Loucy (cell line): ENCODE measurements around the gene OR52E1.

Source experiments
- EZH2phosphoT487 ChIP-seq: fragments of 200-600 bp; IDR thresholded peaks from 2 replicates; pipeline ENCODE4 v1.6.1; 2018; ENCODE audit warnings: antibody characterized with exemption, mild to moderate bottlenecking, moderate library complexity, borderline replicate concordance
- TF ChIP-seq, protein P1 (sequence below): fragments of 200-600 bp; sonication (generic); conservative IDR thresholded peaks from 2 replicates; pipeline ENCODE4 v1.5.1; 2014; ENCODE audit warnings: mild to moderate bottlenecking, antibody characterized with exemption, low read length

DNA sequence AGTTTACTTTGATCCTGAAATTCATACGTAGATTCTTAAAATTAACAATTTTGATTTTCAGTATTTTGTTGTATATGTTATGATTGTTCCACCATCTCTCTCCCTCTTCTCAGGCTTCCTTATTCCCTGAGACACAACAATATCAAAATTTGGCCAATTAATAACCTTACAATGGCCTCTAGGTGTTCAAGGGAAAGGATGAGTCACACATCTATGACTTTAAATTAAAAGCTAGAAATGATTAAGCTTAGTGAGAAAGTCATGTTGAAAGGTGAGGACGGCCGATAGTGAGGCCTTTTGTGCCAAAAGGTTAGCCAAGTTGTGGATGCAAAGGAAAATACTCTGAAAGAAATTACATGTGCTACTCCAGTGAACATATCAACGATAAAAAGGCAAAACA lies 28.5 kb upstream of the OR52E1 start:
- TF ChIP-seq, protein P1, sequence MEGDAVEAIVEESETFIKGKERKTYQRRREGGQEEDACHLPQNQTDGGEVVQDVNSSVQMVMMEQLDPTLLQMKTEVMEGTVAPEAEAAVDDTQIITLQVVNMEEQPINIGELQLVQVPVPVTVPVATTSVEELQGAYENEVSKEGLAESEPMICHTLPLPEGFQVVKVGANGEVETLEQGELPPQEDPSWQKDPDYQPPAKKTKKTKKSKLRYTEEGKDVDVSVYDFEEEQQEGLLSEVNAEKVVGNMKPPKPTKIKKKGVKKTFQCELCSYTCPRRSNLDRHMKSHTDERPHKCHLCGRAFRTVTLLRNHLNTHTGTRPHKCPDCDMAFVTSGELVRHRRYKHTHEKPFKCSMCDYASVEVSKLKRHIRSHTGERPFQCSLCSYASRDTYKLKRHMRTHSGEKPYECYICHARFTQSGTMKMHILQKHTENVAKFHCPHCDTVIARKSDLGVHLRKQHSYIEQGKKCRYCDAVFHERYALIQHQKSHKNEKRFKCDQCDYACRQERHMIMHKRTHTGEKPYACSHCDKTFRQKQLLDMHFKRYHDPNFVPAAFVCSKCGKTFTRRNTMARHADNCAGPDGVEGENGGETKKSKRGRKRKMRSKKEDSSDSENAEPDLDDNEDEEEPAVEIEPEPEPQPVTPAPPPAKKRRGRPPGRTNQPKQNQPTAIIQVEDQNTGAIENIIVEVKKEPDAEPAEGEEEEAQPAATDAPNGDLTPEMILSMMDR, result no peak
- no peak for TF ChIP-seq EZH2phosphoT487
